HepG2 (cell line): ENCODE measurements around the gene ICE2. TPM values are rescaled to one million over a fixed set of nuclear protein-coding genes. Genes with fewer than 3 reads are reported as not detected.

Experiments
- AFF4 ChIP-seq: sonication (generic); formaldehyde crosslinking; IDR thresholded peaks from 2 replicates; pipeline ENCODE4 v1.4.0; 2020; ENCODE audit warnings: missing genetic modification reagents
- CENPX ChIP-seq: sonication (generic); formaldehyde crosslinking; IDR thresholded peaks from 2 replicates; pipeline ENCODE4 v1.9.0; 2021; ENCODE audit warnings: mild to moderate bottlenecking, missing genetic modification reagents, moderate library complexity
- CREBL2 ChIP-seq: sonication (generic); formaldehyde crosslinking; IDR thresholded peaks from 2 replicates; pipeline ENCODE4 v1.8.1; 2023; ENCODE audit warnings: missing genetic modification reagents, mild to moderate bottlenecking, borderline replicate concordance
- GATAD2A ChIP-seq: IDR thresholded peaks from 2 replicates; pipeline ENCODE4 v1.6.1; 2016
- HMGXB3 ChIP-seq: sonication (generic); formaldehyde crosslinking; IDR thresholded peaks from 2 replicates; pipeline ENCODE4 v1.4.0; 2020; ENCODE audit warnings: missing genetic modification reagents, borderline replicate concordance
- KMT2A ChIP-seq: sonication (generic); formaldehyde crosslinking; IDR thresholded peaks from 2 replicates; pipeline ENCODE4 v1.4.0; 2020; ENCODE audit warnings: missing genetic modification reagents
- MXD3 ChIP-seq: IDR thresholded peaks from 2 replicates; pipeline ENCODE4 v1.6.1; 2016; ENCODE audit warnings: mild to moderate bottlenecking, missing biosample characterization, missing genetic modification reagents
- NFKBIZ ChIP-seq: IDR thresholded peaks from 2 replicates; pipeline ENCODE4 v1.6.1; 2018; ENCODE audit warnings: missing genetic modification reagents, missing compliant biosample characterization
- PHB2 ChIP-seq: fragments of 450-650 bp; IDR thresholded peaks from 2 replicates; pipeline ENCODE4 v1.6.1; 2018; ENCODE audit not compliant: partially characterized antibody
- PHF20 ChIP-seq: sonication (generic); formaldehyde crosslinking; IDR thresholded peaks from 2 replicates; pipeline ENCODE4 v1.5.0; 2020; ENCODE audit warnings: mild to moderate bottlenecking, missing genetic modification reagents
- RARG ChIP-seq: sonication (generic); formaldehyde crosslinking; IDR thresholded peaks from 2 replicates; pipeline ENCODE4 v1.4.0; 2020; ENCODE audit warnings: low read depth, mild to moderate bottlenecking, missing genetic modification reagents
- SALL2 ChIP-seq: sonication (generic); formaldehyde crosslinking; IDR thresholded peaks from 2 replicates; pipeline ENCODE4 v1.8.1; 2023; ENCODE audit warnings: mild to moderate bottlenecking, missing genetic modification reagents, inconsistent platforms
- SP4 ChIP-seq: sonication (generic); formaldehyde crosslinking; IDR thresholded peaks from 2 replicates; pipeline ENCODE4 v1.8.1; 2023; ENCODE audit warnings: mild to moderate bottlenecking, missing genetic modification reagents
- TAF1 ChIP-seq: sonication (generic); formaldehyde crosslinking; IDR thresholded peaks from 2 replicates; pipeline ENCODE4 v1.4.0; 2020; ENCODE audit warnings: missing genetic modification reagents
- TERF1 ChIP-seq: sonication (generic); formaldehyde crosslinking; IDR thresholded peaks from 2 replicates; pipeline ENCODE4 v1.8.0; 2022; ENCODE audit warnings: mild to moderate bottlenecking, missing genetic modification reagents, moderate library complexity
- ZBTB1 ChIP-seq: sonication (generic); formaldehyde crosslinking; IDR thresholded peaks from 2 replicates; pipeline ENCODE4 v1.4.0; 2020; ENCODE audit warnings: missing genetic modification reagents, borderline replicate concordance
- ZBTB42 ChIP-seq: sonication (generic); formaldehyde crosslinking; IDR thresholded peaks from 2 replicates; pipeline ENCODE4 v1.5.0; 2020; ENCODE audit warnings: mild to moderate bottlenecking, missing genetic modification reagents
- ZFP90 ChIP-seq: sonication (generic); formaldehyde crosslinking; IDR thresholded peaks from 2 replicates; pipeline ENCODE4 v1.8.0; 2022; ENCODE audit warnings: missing genetic modification reagents, mild to moderate bottlenecking, inconsistent platforms, borderline replicate concordance
- ZNF44 ChIP-seq: sonication (generic); formaldehyde crosslinking; IDR thresholded peaks from 2 replicates; pipeline ENCODE4 v1.5.1; 2020; ENCODE audit warnings: mild to moderate bottlenecking, missing genetic modification reagents
- ZNF7 ChIP-seq: IDR thresholded peaks from 2 replicates; pipeline ENCODE4 v1.6.1; 2016; ENCODE audit warnings: missing biosample characterization, missing genetic modification reagents
- ZSCAN22 ChIP-seq: sonication (generic); formaldehyde crosslinking; IDR thresholded peaks from 2 replicates; pipeline ENCODE4 v1.4.0; 2020; ENCODE audit warnings: mild to moderate bottlenecking, missing genetic modification reagents
- polyA plus RNA-seq, 8 experiments: library from polyadenylated mRNA; depleted of rRNA in 3 of 8; stranded (reverse) in 7 of 8; unstranded in 1 of 8; fragments of >200 nt; fragmentation: Illumina TruSeq in 4 of 8; extraction: Trizol in 4 of 8; gene quantifications; 2 replicates each; pipeline versions ENCODE4 v1.2.1 to v1.2.3, GENCODE V29; 2011 to 2016; ENCODE audit warnings: low read depth in 4 of 8, missing spikeins in 1 of 8, mixed read lengths in 1 of 8; ENCODE audit not compliant: insufficient read depth in 1 of 8
- total RNA-seq, 5 experiments: library from RNA; depleted of rRNA; stranded (reverse); fragments of >200 nt; fragmentation: Illumina TruSeq; extraction: Trizol; gene quantifications; 2 replicates each; pipeline ENCODE4 v1.2.3, GENCODE V29; 2016; ENCODE audit warnings: low read depth in 1 of 5

Gene ICE2
- total and polyA plus RNA-seq, 2 of the 13 experiments (the other 11 are each of a cell fraction or from before 2014, with no cell fraction given): 24.8 to 26.4 TPM

- TF ChIP-seq PHB2: no peak
- TF ChIP-seq ZSCAN22: no peak
- TF ChIP-seq ZNF7 (CRISPR knock-in tag): no peak
- no peak for TF ChIP-seq ZBTB42 (CRISPR knock-in tag)
- TF ChIP-seq GATAD2A (CRISPR knock-in tag): peak; percentile 98
- TF ChIP-seq RARG: no peak
- no peak for TF ChIP-seq ZFP90 (CRISPR knock-in tag)
- TF ChIP-seq CREBL2 (CRISPR knock-in tag): no peak
- TF ChIP-seq SALL2 (CRISPR knock-in tag): peak; percentile 59; the same call in 1 of the 2 replicates
- TF ChIP-seq ZNF44 (CRISPR knock-in tag): no peak
- no peak for TF ChIP-seq ZBTB1 (CRISPR knock-in tag)
- no peak for TF ChIP-seq MXD3
- TF ChIP-seq TERF1 (CRISPR knock-in tag): no peak
- TF ChIP-seq AFF4 (CRISPR knock-in tag): no peak
- peak; percentile 73; the same call in 1 of the 2 replicates for TF ChIP-seq NFKBIZ
- TF ChIP-seq TAF1: no peak
- no peak for TF ChIP-seq SP4
- no peak for TF ChIP-seq PHF20 (CRISPR knock-in tag)
- peak; percentile 76; the same call in 1 of the 2 replicates for TF ChIP-seq KMT2A
- no peak for TF ChIP-seq CENPX
- no peak for TF ChIP-seq HMGXB3 (CRISPR knock-in tag)
Measured at GRCh38 chr15:60379525-60380274, 99.2 kb downstream of the ICE2 start (continued).
